Breast epithelium (tissue), 3 donors: ENCODE data around the gene PREPL.

Experiments
- CTCF ChIP-seq, 3 donors: fragments of 450-650 bp; IDR thresholded peaks; one replicate each; pipeline ENCODE4 v1.5.1; 2016 to 2017; ENCODE audit warnings: antibody characterized with exemption in 3 of 3, mild to moderate bottlenecking in 3 of 3, moderate library complexity in 3 of 3
- POLR2A ChIP-seq: fragments of 450-650 bp; IDR thresholded peaks from one replicate; pipeline ENCODE4 v1.6.1; 2016; ENCODE audit warnings: antibody characterized with exemption, mild to moderate bottlenecking, moderate library complexity
- POLR2AphosphoS5 ChIP-seq, 3 donors: sonication (generic); formaldehyde crosslinking; IDR thresholded peaks; one replicate each; pipeline ENCODE4 v1.6.1; 2017; ENCODE audit warnings: antibody characterized with exemption in 3 of 3

GRCh38 chr2:44304258-44304657 is 57.0 kb downstream of the PREPL start:
- TF ChIP-seq CTCF (IDR thresholded peaks at IDR 0.05) (no peak), POLR2AphosphoS5 (IDR thresholded peaks at IDR 0.05) (no peak), POLR2A (no peak)
